Measurements from ENCODE around the gene TMEM253.

The TMEM253 gene

DNA sequence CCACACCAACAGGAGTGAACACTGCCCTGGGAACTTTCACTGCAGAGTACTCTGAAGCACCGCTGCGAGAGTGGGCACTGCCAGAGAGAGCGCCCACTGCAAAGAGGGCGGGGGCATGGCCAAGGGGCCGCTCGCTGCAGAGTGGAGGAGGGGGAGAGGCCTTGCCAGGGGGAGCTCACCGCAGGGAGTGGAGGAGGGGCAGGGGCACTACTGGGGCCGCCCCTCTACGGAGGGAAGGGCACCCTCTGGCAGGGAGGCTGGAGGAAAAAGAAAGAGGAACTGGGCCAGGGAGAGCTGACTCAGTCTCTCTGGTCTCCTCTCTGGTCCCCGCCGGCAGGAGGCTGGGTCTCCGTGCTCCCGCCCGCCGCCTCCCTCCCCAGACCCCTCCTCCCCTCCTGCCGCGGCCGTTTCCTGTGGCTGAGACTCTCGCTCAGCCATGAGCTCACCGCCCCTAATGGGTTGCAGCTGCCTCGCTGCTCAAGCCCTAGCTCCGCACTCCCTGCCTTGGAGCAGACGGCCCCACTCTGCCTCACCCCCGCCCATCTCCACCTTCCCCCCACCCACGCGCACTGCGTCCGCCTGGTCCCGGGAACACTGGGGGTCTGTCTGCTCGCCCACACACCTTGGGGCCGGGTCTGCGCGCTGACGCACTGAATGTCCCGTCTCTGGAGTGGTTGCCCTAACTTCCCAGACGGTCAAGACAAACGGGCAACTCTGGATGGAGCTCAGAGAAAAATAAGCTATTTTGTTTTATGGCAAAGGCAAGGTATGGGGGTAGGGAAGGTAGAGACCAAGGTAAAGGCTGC is 29.4 kb upstream of the TMEM253 start:
- peak; percentile 54 for DNase-seq (ENCODE audit: low spot score)

DNA sequence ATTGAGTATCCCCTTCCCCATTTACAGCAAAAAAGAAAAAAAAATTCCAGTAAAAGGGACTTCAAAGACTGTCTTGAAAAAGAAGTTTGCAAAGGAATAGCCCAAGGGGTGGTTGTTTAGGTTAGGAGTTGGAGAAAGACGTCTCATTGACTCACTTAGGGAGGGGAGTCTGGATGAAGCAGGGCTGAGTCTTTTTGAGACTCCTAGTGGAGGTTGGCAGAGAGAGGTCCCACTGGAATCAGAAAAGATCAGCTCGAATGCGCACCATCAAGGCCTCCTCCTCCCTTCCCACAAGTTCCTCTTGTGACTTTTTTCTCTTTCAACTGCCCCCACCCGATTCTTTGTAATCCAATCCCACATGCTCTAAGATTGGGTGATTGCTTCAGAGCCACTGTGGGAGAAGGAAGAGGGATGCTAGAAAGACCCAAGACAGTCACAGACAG is 28.8 kb upstream of the TMEM253 start:
- DNase-seq (ENCODE audit: low spot score): no peak

GRCh38 chr14:21072781-21073339 is 28.0 kb upstream of the TMEM253 start:
- DNase-seq (ENCODE audit: low spot score): no peak

GRCh38 chr14:21073921-21074320 is 26.9 kb upstream of the TMEM253 start:
- no peak for DNase-seq (ENCODE audit: low spot score)

GRCh38 chr14:21074398-21075272 is 26.2 kb upstream of the TMEM253 start:
- DNase-seq (ENCODE audit: low spot score): no peak

DNA sequence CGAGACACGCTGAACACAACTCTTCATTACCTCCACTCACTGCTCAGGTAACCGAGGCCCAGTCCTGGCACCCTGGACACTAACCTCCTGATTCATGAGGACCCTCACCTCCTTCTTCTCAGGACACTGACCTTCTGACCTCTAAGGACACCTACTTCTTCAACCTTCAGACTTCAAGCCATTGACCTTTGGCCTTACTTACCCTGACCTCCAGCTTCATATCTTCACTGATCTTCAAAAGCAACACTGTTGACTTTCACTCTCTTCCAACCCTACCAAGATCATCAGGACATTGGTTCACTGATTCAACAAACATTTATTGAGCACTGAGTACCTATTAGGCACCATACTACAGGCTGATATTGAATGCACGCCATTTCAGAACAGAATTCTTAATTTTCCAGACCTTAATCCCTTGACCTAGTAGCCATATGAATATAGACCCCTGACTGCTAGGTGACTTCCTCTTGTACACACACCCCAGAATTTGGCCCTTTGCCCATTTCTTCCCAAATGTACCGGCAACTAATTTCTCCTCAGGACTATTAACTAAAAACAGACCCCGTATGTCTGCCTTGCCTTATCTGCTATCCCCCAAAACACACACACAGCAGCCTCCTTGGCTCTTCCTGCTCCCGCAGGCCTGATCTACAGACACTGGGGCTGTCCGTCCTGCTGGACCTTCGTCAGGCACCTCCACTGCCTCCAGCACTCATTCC is 25.0 kb upstream of the TMEM253 start:
- DNase-seq (ENCODE audit: low spot score): no peak

DNA sequence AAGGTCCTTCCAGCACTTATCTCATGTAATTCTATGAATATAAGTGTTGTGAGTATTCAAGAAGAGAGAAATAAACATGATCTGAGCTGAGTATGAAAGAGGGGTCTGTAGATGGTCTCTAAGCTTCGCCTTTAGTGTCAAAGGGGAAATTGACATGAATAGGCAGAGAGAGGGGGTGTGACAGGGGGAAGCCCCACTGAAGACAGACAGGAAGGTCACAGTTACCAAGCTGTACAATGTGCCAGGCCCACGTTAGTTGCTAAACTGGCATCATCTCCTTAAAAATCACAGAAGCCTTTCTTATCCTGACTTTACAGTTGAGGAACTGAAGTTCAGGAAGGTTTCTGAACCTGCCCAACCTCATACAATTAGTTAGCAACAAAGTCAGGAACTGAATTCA is 23.2 kb upstream of the TMEM253 start:
- DNase-seq (ENCODE audit: low spot score): no peak

- no peak for DNase-seq (ENCODE audit: low spot score)
These were observed 22.6 kb upstream of the TMEM253 start for GRCh38 chr14:21078287-21078686.

GRCh38 chr14:21078726-21079125 is 22.1 kb upstream of the TMEM253 start:
- no peak for DNase-seq (ENCODE audit: low spot score)

DNA sequence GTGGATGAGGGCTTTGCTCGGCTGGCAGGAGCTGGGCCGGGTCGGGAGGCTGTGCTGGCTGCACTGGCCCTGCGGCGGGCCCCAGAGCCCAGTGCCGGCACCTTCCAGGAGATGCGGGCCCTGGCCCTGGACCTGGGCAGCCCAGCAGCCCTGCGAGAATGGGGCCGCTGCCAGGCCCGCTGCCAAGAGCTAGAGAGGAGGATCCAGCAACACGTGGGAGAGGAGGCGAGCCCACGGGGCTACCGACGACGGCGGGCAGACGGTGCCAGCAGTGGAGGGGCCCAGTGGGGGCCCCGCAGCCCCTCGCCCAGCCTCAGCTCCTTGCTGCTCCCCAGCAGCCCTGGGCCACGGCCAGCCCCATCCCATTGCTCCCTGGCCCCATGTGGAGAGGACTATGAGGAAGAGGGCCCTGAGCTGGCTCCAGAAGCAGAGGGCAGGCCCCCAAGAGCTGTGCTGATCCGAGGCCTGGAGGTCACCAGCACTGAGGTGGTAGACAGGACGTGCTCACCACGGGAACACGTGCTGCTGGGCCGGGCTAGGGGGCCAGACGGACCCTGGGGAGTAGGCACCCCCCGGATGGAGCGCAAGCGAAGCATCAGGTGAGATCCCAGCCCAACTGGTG is 19.2 kb upstream of the TMEM253 start:
- DNase-seq (ENCODE audit: low spot score): no peak

DNA sequence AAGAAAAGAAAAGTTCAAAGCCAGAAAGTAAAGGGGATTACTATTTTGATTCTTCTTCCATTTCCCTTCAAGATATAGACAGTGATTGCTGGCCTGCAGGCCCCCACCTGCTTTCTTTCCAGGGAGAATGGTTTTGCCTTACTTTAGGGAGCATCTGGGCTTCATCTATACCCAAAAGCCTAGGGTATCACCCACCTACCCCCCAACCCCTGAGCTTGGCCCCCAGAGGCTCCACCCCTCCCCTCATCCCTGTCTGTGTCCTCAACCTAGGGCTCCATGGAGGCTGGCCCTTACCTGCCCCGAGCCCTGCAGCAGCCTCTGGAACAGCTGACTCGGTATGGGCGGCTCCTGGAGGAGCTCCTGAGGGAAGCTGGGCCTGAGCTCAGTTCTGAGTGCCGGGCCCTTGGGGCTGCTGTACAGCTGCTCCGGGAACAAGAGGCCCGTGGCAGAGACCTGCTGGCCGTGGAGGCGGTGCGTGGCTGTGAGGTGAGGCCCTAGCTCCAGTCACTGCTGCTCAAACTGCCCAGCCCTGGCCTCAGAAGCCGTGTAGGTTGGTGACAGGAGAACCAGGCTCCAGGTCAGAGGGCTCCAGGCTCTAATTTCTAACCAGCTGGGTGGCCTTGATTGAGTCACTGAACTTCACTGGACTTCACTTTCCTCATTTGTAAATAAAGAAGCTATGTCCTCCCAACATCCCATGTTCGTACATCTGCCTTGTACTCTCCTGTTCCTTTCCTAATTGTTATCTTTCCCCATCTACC is 17.1 kb upstream of the TMEM253 start:
- DNase-seq (ENCODE audit: low spot score): no peak

- no peak for DNase-seq (ENCODE audit: low spot score)
These were observed 16.5 kb upstream of the TMEM253 start for GRCh38 chr14:21084396-21084795.

GRCh38 chr14:21084998-21085853 is 15.6 kb upstream of the TMEM253 start:
- DNase-seq (ENCODE audit: low spot score): no peak

DNA sequence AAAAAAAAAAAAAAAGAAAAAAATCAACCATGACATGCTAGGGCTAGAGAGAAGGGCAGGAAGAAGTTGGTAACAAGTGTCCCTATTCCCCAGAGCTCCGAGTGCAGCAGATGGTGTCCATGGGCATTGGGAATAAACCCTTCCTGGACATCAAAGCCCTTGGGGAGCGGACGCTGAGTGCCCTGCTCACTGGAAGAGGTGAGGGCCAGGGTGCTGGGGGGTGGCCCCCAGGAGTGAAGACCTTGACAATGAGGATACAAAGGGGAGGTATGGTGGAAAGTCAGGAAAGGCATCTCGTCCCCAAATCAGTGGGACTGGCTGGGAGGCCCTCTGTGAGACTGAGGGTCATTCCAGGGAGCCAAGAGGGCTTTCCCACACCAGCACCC is 14.0 kb upstream of the TMEM253 start:
- DNase-seq (ENCODE audit: low spot score): no peak

DNA sequence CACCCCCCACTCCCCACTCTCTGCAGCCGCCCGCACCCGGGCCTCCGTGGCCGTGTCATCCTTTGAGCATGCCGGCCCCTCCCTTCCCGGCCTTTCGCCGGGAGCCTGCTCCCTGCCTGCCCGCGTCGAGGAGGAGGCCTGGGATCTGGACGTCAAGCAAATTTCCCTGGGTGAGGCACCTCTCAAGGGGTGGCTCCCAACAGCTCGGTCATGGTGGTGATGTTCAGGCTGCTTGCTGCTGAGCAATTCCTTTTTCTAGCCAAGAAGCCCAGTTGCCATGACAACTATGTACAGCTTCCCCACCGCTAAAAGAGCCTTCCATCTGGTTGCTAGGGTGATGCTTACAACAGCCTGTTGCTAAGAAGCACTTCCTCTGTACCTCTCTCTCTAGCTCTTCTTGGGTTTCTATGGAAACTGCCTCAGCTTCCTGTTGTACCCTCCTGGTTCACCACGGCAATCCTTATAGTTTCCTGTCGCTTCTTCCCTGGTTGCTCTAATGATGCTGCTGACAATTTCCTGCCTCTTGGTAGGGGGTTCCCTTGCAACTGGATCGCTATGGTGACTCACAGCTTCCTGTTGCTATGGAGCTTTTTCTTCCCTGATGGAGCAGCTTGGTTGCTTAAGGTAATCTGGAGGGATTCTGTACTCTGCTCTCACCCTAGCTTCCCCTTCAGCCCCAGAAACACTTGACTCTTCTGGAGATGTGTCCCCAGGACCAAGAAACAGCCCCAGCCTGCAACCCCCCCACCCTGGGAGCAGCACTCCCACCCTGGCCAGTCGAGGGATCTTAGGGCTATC is 13.4 kb upstream of the TMEM253 start:
- peak; percentile 97 for DNase-seq (ENCODE audit: low spot score)

DNA sequence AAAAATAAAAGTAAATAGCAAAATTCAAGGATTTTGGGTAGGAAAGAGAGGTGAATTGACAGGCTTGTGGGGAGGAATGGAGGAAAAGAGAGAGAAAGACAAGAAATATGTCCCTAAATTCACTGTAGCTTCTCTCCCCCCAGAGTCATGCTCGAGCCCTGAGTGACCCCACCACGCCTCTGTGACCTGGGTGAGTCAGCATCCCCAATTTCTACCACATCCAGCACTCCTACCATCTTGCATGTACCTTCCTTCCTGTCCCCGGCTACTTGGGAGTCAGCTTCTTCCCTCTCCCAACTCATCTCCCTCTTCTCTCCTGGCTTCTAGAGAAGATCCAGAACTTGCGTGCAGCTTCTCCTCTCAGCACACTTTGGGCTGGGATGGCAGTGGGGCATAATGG is 12.2 kb upstream of the TMEM253 start:
- no peak for DNase-seq (ENCODE audit: low spot score)

DNA sequence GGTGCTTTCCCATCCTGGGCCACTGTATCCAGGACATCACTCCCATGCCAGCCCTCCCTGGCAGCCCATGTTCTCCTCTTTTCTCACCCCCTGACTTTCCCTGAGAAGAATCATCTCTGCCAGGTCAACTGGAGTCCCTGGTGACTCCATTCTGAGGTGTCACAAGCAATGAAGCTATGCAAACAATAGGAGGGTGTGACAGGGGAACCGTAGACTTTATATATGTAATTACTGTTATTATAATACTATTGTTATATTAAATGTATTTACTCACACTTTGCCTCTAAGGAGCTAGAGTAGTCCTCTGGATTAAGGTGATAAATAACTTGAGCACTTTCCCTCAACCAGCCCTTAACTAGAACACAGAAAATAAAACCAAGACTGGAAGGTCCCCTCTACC is 11.6 kb upstream of the TMEM253 start:
- DNase-seq (ENCODE audit: low spot score): no peak

DNA sequence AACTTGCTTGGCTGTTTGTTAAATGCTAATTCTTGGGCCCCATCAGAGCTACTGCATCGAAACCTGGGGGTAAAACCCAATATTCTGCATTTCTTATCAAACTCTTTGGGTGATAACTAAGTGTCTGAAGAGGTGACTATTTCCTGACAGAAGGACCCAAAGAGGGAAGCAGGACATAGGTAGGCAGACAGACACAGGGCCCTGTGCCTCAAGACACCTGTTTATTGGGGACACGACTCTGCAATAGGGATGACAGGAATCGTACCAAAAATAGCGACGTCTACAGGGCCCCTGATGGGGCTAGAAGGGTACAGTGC is 11.0 kb upstream of the TMEM253 start:
- DNase-seq (ENCODE audit: low spot score): no peak

GRCh38 chr14:21090194-21090939 is 10.5 kb upstream of the TMEM253 start:
- DNase-seq (ENCODE audit: low spot score): no peak
